ENCODE data around the gene WASHC3. TPM values are rescaled to one million over a fixed set of nuclear protein-coding genes. Genes with fewer than 3 reads are reported as not detected.

WASHC3 gene
- polyA plus RNA-seq, 1 donor from 2014 or later: 96.0 TPM

DNA sequence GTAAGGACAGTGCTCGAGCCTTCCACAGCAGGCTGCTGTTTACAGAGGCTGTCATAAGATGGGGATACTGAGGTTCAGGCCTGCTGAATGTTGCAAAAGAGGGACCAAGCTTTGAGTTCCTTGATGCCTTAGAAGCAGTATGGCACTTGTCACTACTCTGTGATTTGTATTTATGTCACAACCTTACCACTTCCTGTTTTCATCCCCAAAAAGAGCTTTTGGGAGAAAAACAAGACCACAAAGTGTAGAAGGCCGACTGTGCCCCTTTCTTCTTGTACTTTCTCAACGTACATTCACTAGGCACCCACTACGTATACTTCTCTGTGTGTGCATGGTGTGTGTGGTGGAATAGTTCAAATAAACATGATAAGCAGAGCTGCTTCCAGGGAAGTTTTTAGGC, 94.3 kb downstream of the WASHC3 start:
- Mint-ChIP-seq H3K27ac (peak overlapping the region in 1 of 3 donors; percentile 37), H3K36me3 (peaks cover 3% of the 10 kb centered on the region), H3K4me1 (peaks cover 9 to 12% (median 11%) of the 10 kb centered on the region in 3 donors), H3K4me3 (no peak overlapping the region), H3K9me3 (peaks cover 0 to 3% (median 0%) of the 10 kb centered on the region in 3 donors), H3K27me3 (no peaks in the 10 kb centered on the region)

DNA sequence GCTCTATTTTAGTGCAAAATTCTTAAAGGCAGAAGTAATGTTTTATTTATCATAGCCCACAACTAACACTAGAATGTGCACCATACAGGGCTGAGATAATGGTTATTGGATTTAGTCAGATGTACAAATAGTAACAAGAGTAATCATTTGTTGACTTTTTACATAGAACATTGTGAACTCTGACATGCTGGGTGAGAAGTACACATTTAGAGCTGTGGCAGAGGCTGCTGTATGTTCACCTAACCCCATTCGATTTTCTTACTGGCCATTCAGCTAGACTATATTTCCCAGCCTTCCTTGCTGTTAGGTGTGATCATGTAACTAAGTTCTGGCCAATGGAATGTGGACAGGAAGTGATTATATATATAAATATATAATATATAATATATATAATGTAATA, 95.3 kb downstream of the WASHC3 start:
- H3K27me3 Mint-ChIP-seq: no peaks in the 10 kb centered on the region
- H3K27ac Mint-ChIP-seq: no peak overlapping the region
- peaks cover 0 to 3% (median 0%) of the 10 kb centered on the region in 3 donors for H3K9me3 Mint-ChIP-seq
- H3K36me3 Mint-ChIP-seq: peaks cover under 1% of the 10 kb centered on the region
- no peak overlapping the region for H3K4me3 Mint-ChIP-seq
- H3K4me1 Mint-ChIP-seq: peaks cover 9 to 12% (median 11%) of the 10 kb centered on the region in 3 donors

GRCh38 chr12:101963697-101964096, 98.1 kb downstream of the WASHC3 start:
- peaks cover 9 to 12% (median 11%) of the 10 kb centered on the region in 3 donors for H3K4me1 Mint-ChIP-seq
- no peak overlapping the region for H3K27ac Mint-ChIP-seq
- peaks cover 2 to 11% (median 4%) of the 10 kb centered on the region in 3 donors for H3K9me3 Mint-ChIP-seq
- no peaks in the 10 kb centered on the region for H3K27me3 Mint-ChIP-seq
- H3K36me3 Mint-ChIP-seq: peaks cover 3% of the 10 kb centered on the region
- H3K4me3 Mint-ChIP-seq: no peak overlapping the region

Other genes with a start within 250 kb of the WASHC3 start
- 28.0 TPM for gene GNPTAB, start 231.0 kb downstream of the WASHC3 start, polyA plus RNA-seq
- 7.4 TPM for gene DRAM1, start 184.4 kb downstream of the WASHC3 start, polyA plus RNA-seq
- gene NUP37, start 58.1 kb upstream of the WASHC3 start, polyA plus RNA-seq: 24.7 TPM
- 2.1 TPM for gene PARPBP, start 58.2 kb upstream of the WASHC3 start, polyA plus RNA-seq
- gene PMCH, start 135.8 kb upstream of the WASHC3 start, polyA plus RNA-seq: not detected

All from IgD-negative memory B cell (primary cell).